ENCODE measurements around the gene FURIN.
"Not testable (repeated sequence)": the region's sequence is repeated elsewhere in the genome, so short reads cannot be mapped to it uniquely, and the experiment has no call there.

Gene FURIN

GRCh38 chr15:90883526-90883975 is 15.2 kb downstream of the FURIN start:
- no peak for DNase-seq (ENCODE audit: low spot score)

- DNase-seq (ENCODE audit: low spot score) = no peak
These were observed 15.8 kb downstream of the FURIN start, which contains the start of gene FES for GRCh38 chr15:90883976-90884718. FES (plus strand) TSS chr15:90884504; CDS start chr15:90885046, 542 bp downstream.

GRCh38 chr15:90884719-90885431 is 16.5 kb downstream of the FURIN start:
- DNase-seq (ENCODE audit: low spot score) = no peak

- DNase-seq (ENCODE audit: low spot score) = peak; percentile 46
These were observed 17.3 kb downstream of the FURIN start for GRCh38 chr15:90885432-90886290.

GRCh38 chr15:90886291-90886614 is 17.9 kb downstream of the FURIN start:
- DNase-seq (ENCODE audit: low spot score) = no peak

GRCh38 chr15:90887037-90887481 is 18.7 kb downstream of the FURIN start:
- no peak for DNase-seq (ENCODE audit: low spot score)

- DNase-seq (ENCODE audit: low spot score) = peak; percentile 55
These were observed 20.9 kb downstream of the FURIN start for GRCh38 chr15:90889313-90889730.

GRCh38 chr15:90889736-90890456 is 21.5 kb downstream of the FURIN start:
- no peak for DNase-seq (ENCODE audit: low spot score)

- DNase-seq (ENCODE audit: low spot score) = no peak
These were observed 22.5 kb downstream of the FURIN start for GRCh38 chr15:90890839-90891238.

- DNase-seq (ENCODE audit: low spot score) = no peak
These were observed 23.1 kb downstream of the FURIN start for GRCh38 chr15:90891346-90891949.

- DNase-seq (ENCODE audit: low spot score) = no peak
These were observed 23.6 kb downstream of the FURIN start for GRCh38 chr15:90892023-90892422.

- DNase-seq (ENCODE audit: low spot score) = no peak
These were observed 24.2 kb downstream of the FURIN start for GRCh38 chr15:90892498-90893174.

GRCh38 chr15:90893175-90894090 is 25.0 kb downstream of the FURIN start:
- DNase-seq (ENCODE audit: low spot score) = no peak

- DNase-seq (ENCODE audit: low spot score) = no peak
These were observed 27.3 kb downstream of the FURIN start for GRCh38 chr15:90895571-90896117.

- not testable (repeated sequence) for DNase-seq (ENCODE audit: low spot score)
These were observed 28.8 kb downstream of the FURIN start for GRCh38 chr15:90897131-90897655.

- DNase-seq (ENCODE audit: low spot score) = peak; percentile 13
These were observed 33.0 kb downstream of the FURIN start for GRCh38 chr15:90901175-90902039.

GRCh38 chr15:90902040-90902839 is 33.9 kb downstream of the FURIN start:
- peak; percentile 82 for DNase-seq (ENCODE audit: low spot score)
